Keratinocyte (primary cell): ENCODE data around the gene LTB. TPM values are rescaled to one million over a fixed set of nuclear protein-coding genes. Genes with fewer than 3 reads are reported as not detected.

Source experiments
- DNase-seq: peaks from one replicate; pipeline ENCODE4 v3.0.0-alpha.2; 2011; ENCODE audit warnings: low read depth, missing footprints, low spot score
- FAIRE-seq: peaks from 2 replicates; lab custom pipeline; 2011; peaks lifted over from hg19 to GRCh38; lab: Jason Lieb, UNC
- H2AFZ ChIP-seq: 2 replicates; pipeline ENCODE4 v1.6.0; 2012; ENCODE audit warnings: low read length, control low read depth, inconsistent platforms; ENCODE audit not compliant: control insufficient read depth
- H3K27ac ChIP-seq: 2 replicates; pipeline ENCODE4 v1.5.1; 2011; ENCODE audit warnings: low read length; ENCODE audit not compliant: control insufficient read depth, insufficient read depth
- H3K27me3 ChIP-seq: 3 replicates; pipeline ENCODE4 v1.6.0; 2011; ENCODE audit warnings: low read length; ENCODE audit not compliant: control insufficient read depth, insufficient read depth; ENCODE audit errors: extremely low read depth
- H3K36me3 ChIP-seq, 2 experiments: 2 replicates in 1 of 2; 3 replicates in 1 of 2; pipeline ENCODE4 v1.5.1; 2011; ENCODE audit warnings: low read length in 2 of 2, mild to moderate bottlenecking in 1 of 2; ENCODE audit not compliant: control insufficient read depth in 2 of 2, insufficient read depth in 2 of 2; ENCODE audit errors: extremely low read depth in 1 of 2
- H3K4me1 ChIP-seq: 3 replicates; pipeline ENCODE4 v1.5.1; 2011; ENCODE audit warnings: low read length; ENCODE audit not compliant: control insufficient read depth, insufficient read depth; ENCODE audit errors: extremely low read depth
- H3K4me2 ChIP-seq: 3 replicates; pipeline ENCODE4 v1.6.0; 2011; ENCODE audit warnings: low read depth, low read length; ENCODE audit not compliant: control insufficient read depth, insufficient read depth; ENCODE audit errors: extremely low read depth
- H3K4me3 ChIP-seq, 3 experiments: fragments of 200-600 bp in 1 of 3; sonication (generic) in 1 of 3; 2 replicates in 2 of 3; 3 replicates in 1 of 3; pipeline ENCODE4 v1.5.1; 2011 to 2016; ENCODE audit warnings: low read length in 3 of 3, mild to moderate bottlenecking in 3 of 3, control low read depth in 2 of 3, inconsistent platforms in 1 of 3, low read depth in 1 of 3, mixed read lengths in 1 of 3, mixed run types in 1 of 3, moderate library complexity in 1 of 3; ENCODE audit not compliant: control insufficient read depth in 2 of 3, insufficient read depth in 2 of 3; ENCODE audit errors: extremely low read depth in 1 of 3
- H3K79me2 ChIP-seq: 2 replicates; pipeline ENCODE4 v1.6.0; 2012; ENCODE audit warnings: low read length; ENCODE audit not compliant: control insufficient read depth, insufficient read depth
- H3K9ac ChIP-seq: 3 replicates; pipeline ENCODE4 v1.6.0; 2011; ENCODE audit warnings: low read length; ENCODE audit not compliant: control insufficient read depth, insufficient read depth; ENCODE audit errors: extremely low read depth
- H3K9me1 ChIP-seq: 3 replicates; pipeline ENCODE4 v1.6.0; 2011; ENCODE audit warnings: low read length; ENCODE audit not compliant: control insufficient read depth, insufficient read depth; ENCODE audit errors: extremely low read depth
- H3K9me3 ChIP-seq: 2 replicates; pipeline ENCODE4 v1.5.1; 2012; ENCODE audit warnings: low read depth, low read length; ENCODE audit not compliant: control insufficient read depth
- H4K20me1 ChIP-seq: 3 replicates; pipeline ENCODE4 v1.6.0; 2011; ENCODE audit warnings: low read length; ENCODE audit not compliant: control insufficient read depth, insufficient read depth; ENCODE audit errors: extremely low read depth
- CTCF ChIP-seq, 3 experiments: IDR thresholded peaks in 1 of 3; conservative IDR thresholded peaks in 1 of 3; optimal IDR thresholded peaks in 1 of 3; 2 replicates in 2 of 3; 3 replicates in 1 of 3; pipeline versions ENCODE3 to v1.5.1; 2011; ENCODE audit warnings: low read length in 3 of 3, mild to moderate bottlenecking in 3 of 3, moderate library complexity in 2 of 3, control low read depth in 1 of 3, inconsistent platforms in 1 of 3; ENCODE audit not compliant: insufficient read depth in 2 of 3; ENCODE audit errors: extremely low read depth in 1 of 3
- EZH2 ChIP-seq: IDR thresholded peaks from one replicate; pipeline ENCODE4 v1.6.1; 2012; ENCODE audit warnings: inconsistent platforms, mild to moderate bottlenecking, low read length, moderate library complexity
- dilution Hi-C: fragments of 300-500 bp; cut with MboI; formaldehyde crosslinking; loops from one replicate; pipeline ENCODE4 v1.7.0; 2020; ENCODE audit warnings: low sequenced_read_pairs; ENCODE audit not compliant: extremely low pct_ligation_motif_present
- polyA plus RNA-seq, 5 experiments: library from polyadenylated mRNA; depleted of rRNA in 3 of 5; stranded (reverse) in 3 of 5; stranded (forward) in 1 of 5; unstranded in 1 of 5; fragments of >200 nt; gene quantifications; 1 replicate in 1 of 5; 2 replicates in 3 of 5; 3 replicates in 1 of 5; pipeline versions ENCODE4 v1.2.1 to v1.2.3, GENCODE V29; 2011 to 2012; ENCODE audit warnings: missing spikeins in 2 of 5, low read depth in 1 of 5, low replicate concordance in 1 of 5

The LTB gene
- polyA plus RNA-seq, 1 donor (not counting 4 experiments of a cell fraction or from before 2014, with no cell fraction given) = not detected

GRCh38 chr6:31534011-31534410 is 48.2 kb downstream of the LTB start:
- FAIRE-seq (no peak), DNase-seq (no peak)
- Histone ChIP-seq H3K9me1 (no peaks in the 10 kb centered on the region), H3K9ac (no peak overlapping the region), H3K4me1 (peaks cover 8% of the 10 kb centered on the region), H3K36me3 (peaks cover 53 to 64% of the 10 kb centered on the region in 2 experiments), H3K27ac (no peak overlapping the region), H3K9me3 (no peaks in the 10 kb centered on the region), H4K20me1 (peaks cover 37% of the 10 kb centered on the region), H3K4me3 (no peak overlapping the region), H3K79me2 (peaks cover 53% of the 10 kb centered on the region), H2AFZ (no peak overlapping the region), H3K4me2 (no peak overlapping the region), H3K27me3 (no peaks in the 10 kb centered on the region)
- no peak for TF ChIP-seq EZH2
- no peak for TF ChIP-seq CTCF (optimal IDR thresholded peaks at IDR 0.05 in 1 of 3, IDR thresholded peaks at IDR 0.05 in 1 of 3, conservative IDR thresholded peaks at IDR 0.05 in 1 of 3; ENCODE audit: extremely low read depth in 1 of 3, insufficient read depth in 2 of 3, low read length in 3 of 3)
- dilution Hi-C loops = no loop called here

GRCh38 chr6:31533455-31533841 is 48.8 kb downstream of the LTB start:
- H3K4me3 ChIP-seq = no peak overlapping the region
- peaks cover 2% of the 10 kb centered on the region for H3K4me1 ChIP-seq
- H3K9ac ChIP-seq = no peak overlapping the region
- H2AFZ ChIP-seq = no peak overlapping the region
- TF ChIP-seq EZH2 = no peak
- no peak for TF ChIP-seq CTCF (optimal IDR thresholded peaks at IDR 0.05 in 1 of 3, IDR thresholded peaks at IDR 0.05 in 1 of 3, conservative IDR thresholded peaks at IDR 0.05 in 1 of 3; ENCODE audit: extremely low read depth in 1 of 3, insufficient read depth in 2 of 3, low read length in 3 of 3)
- H3K27ac ChIP-seq = no peak overlapping the region
- H3K9me3 ChIP-seq = no peaks in the 10 kb centered on the region
- H3K4me2 ChIP-seq = no peak overlapping the region
- dilution Hi-C loops = no loop called here
- peaks cover 53 to 59% of the 10 kb centered on the region in 2 experiments for H3K36me3 ChIP-seq
- no peaks in the 10 kb centered on the region for H3K9me1 ChIP-seq
- peaks cover 48% of the 10 kb centered on the region for H3K79me2 ChIP-seq
- no peak for FAIRE-seq
- H4K20me1 ChIP-seq = peaks cover 31% of the 10 kb centered on the region
- no peak for DNase-seq
- no peaks in the 10 kb centered on the region for H3K27me3 ChIP-seq
